ENCODE measurements around the gene CCDC91.

DNA sequence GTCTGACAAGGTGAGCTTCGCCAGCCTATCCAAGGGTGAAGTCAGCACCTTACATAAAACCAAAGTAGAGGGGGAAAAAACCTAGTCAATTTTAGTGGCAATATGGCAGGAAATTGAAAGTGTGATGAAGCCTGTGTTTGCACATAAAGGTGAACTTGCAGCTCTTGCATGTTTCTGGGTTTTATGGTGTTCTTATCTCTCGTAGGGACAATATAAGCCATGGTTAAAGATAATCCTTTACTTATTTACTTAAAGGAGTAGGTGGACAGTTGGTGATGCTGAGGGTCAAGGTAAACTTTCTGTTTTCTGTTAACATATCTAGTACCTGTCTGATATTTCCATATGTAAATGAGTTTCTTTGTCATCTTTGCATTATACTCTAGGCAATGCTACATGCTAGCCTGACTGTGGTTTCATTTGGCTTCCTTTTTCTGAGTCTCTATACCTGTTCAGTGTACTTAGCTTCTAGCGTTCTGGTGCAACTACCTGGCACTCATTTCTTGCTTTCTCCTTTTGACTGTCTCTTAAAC, 32.8 kb downstream of the CCDC91 start:
- TF ChIP-seq, protein P1, sequence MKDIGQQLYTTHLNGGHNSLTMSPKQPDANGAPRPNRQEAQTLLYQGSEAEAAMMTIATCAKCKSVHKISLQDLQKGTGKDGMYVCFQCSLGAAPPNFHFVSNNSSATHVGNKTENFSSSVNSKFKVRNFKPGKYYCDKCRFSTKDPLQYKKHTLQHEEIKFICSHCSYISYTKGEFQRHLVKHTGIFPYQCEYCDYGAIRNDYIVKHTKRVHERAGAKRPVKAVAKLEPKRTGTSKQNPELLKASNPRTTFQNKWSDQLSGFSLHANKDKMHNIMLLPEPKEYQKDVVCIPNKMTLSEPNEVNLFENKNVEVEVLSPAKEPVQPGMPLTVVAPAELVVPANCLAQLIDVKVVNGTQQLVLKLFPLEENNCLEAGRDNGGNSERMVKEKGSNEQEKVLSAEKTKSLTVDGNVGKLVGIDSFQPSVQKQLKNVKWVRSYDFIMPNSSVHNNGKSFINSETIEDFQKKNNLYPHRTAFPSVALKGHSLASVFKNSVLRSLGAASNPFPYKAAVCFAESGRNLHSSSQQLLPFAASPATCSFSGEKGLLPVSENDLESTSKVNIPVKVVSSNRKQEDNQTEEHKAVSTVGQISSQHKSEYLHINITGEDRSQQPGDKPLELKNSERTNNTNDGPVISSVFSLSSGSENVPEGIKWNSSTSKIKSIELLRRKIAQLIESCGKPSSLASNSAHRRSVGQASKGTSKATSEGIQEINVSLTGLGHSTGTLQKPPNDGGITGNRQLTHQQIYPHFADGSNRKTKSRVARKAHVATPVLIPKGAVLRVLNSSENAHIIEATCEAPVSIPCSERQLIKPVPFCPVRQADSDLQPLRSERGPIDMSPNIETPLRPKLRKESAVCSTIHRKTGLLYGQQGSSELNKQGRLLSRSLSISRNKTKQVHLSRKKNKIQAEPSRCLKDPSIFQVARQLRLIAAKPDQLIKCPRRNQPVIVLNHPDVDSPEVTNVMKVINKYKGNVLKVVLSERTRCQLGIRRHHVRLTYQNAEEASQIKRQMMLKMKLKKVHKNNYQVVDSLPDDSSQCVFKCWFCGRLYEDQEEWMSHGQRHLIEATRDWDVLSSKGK (CRISPR knock-in tag; IDR thresholded peaks at IDR 0.05) = no peak
- TF ChIP-seq, protein P2, sequence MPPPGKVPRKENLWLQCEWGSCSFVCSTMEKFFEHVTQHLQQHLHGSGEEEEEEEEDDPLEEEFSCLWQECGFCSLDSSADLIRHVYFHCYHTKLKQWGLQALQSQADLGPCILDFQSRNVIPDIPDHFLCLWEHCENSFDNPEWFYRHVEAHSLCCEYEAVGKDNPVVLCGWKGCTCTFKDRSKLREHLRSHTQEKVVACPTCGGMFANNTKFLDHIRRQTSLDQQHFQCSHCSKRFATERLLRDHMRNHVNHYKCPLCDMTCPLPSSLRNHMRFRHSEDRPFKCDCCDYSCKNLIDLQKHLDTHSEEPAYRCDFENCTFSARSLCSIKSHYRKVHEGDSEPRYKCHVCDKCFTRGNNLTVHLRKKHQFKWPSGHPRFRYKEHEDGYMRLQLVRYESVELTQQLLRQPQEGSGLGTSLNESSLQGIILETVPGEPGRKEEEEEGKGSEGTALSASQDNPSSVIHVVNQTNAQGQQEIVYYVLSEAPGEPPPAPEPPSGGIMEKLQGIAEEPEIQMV (tag; conservative IDR thresholded peaks at IDR 0.05; ENCODE audit: low read depth) = no peak
- TF ChIP-seq JUN (IDR thresholded peaks at IDR 0.05; ENCODE audit: borderline replicate concordance, low read depth, low read length) (no peak), JUN (CRISPR knock-in tag; IDR thresholded peaks at IDR 0.05; ENCODE audit: borderline replicate concordance) (no peak), SOX6 (IDR thresholded peaks at IDR 0.05) (no peak)
- TF ChIP-seq, protein P3, sequence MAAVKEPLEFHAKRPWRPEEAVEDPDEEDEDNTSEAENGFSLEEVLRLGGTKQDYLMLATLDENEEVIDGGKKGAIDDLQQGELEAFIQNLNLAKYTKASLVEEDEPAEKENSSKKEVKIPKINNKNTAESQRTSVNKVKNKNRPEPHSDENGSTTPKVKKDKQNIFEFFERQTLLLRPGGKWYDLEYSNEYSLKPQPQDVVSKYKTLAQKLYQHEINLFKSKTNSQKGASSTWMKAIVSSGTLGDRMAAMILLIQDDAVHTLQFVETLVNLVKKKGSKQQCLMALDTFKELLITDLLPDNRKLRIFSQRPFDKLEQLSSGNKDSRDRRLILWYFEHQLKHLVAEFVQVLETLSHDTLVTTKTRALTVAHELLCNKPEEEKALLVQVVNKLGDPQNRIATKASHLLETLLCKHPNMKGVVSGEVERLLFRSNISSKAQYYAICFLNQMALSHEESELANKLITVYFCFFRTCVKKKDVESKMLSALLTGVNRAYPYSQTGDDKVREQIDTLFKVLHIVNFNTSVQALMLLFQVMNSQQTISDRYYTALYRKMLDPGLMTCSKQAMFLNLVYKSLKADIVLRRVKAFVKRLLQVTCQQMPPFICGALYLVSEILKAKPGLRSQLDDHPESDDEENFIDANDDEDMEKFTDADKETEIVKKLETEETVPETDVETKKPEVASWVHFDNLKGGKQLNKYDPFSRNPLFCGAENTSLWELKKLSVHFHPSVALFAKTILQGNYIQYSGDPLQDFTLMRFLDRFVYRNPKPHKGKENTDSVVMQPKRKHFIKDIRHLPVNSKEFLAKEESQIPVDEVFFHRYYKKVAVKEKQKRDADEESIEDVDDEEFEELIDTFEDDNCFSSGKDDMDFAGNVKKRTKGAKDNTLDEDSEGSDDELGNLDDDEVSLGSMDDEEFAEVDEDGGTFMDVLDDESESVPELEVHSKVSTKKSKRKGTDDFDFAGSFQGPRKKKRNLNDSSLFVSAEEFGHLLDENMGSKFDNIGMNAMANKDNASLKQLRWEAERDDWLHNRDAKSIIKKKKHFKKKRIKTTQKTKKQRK (IDR thresholded peaks at IDR 0.05; ENCODE audit: borderline replicate concordance, low read depth, low read length) = no peak
